22Rv1 (cell line): ENCODE measurements around the gene WDR6.

Experiments
- ZFX ChIP-seq: fragments of 450-650 bp; IDR thresholded peaks from 2 replicates; pipeline ENCODE4 v1.6.1; 2017; ENCODE audit warnings: antibody characterized with exemption, borderline replicate concordance
- TF ChIP-seq, protein P1 (sequence below): fragments of 450-650 bp; IDR thresholded peaks from 2 replicates; pipeline ENCODE4 v1.5.1; 2017; ENCODE audit warnings: mild to moderate bottlenecking

- TF ChIP-seq, protein P1, sequence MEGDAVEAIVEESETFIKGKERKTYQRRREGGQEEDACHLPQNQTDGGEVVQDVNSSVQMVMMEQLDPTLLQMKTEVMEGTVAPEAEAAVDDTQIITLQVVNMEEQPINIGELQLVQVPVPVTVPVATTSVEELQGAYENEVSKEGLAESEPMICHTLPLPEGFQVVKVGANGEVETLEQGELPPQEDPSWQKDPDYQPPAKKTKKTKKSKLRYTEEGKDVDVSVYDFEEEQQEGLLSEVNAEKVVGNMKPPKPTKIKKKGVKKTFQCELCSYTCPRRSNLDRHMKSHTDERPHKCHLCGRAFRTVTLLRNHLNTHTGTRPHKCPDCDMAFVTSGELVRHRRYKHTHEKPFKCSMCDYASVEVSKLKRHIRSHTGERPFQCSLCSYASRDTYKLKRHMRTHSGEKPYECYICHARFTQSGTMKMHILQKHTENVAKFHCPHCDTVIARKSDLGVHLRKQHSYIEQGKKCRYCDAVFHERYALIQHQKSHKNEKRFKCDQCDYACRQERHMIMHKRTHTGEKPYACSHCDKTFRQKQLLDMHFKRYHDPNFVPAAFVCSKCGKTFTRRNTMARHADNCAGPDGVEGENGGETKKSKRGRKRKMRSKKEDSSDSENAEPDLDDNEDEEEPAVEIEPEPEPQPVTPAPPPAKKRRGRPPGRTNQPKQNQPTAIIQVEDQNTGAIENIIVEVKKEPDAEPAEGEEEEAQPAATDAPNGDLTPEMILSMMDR, result no peak
- TF ChIP-seq ZFX, result no peak
Observed at GRCh38 chr3:49005303-49005680, 1.9 kb upstream of the WDR6 start.
